GM21717 (cell line): ENCODE data around the gene B4GALNT3.

Experiments
- ATAC-seq: cut with Tn5 transposase; IDR thresholded peaks from one replicate; pipeline ENCODE4 v1.9.1; 2021; ENCODE audit warnings: mild to moderate bottlenecking, moderate library complexity; ENCODE audit not compliant: unreplicated experiment

The B4GALNT3 gene

DNA sequence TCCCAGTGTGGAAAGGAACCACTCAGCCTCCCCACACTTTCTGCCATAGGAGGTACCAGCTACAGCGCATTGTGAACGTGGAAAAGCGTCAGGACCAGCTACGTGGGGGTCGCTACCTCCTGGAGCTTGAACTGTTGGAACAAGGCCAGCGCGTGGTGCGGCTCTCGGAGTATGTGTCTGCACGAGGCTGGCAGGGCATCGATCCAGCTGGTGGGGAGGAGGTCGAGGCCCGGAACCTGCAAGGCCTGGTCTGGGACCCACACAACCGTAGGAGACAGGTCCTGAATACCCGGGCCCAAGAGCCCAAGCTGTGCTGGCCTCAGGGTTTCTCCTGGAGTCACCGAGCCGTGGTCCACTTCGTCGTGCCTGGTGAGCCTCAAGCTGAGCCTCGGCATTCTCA, 96.8 kb downstream of the B4GALNT3 start:
- no peak for ATAC-seq

DNA sequence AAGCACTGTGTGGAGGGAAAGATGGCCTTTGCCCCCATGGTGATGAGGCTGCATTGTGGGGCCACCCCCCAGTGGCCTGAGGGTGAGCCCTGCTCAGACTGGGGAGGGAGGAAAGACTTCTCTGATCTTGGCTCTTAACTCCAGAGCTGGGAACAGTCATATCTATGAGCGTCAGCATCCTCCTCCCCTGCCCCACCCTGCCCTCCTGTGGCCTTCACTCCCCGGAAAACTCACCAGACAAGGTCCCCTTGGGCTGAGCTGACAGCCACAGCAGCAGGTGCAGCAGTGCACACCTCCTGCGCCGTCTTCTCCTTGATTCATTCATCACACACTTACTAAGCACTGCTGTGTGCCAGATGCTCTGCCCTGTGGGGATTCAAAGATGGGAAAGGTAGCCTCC, 98.8 kb downstream of the B4GALNT3 start:
- ATAC-seq: no peak

DNA sequence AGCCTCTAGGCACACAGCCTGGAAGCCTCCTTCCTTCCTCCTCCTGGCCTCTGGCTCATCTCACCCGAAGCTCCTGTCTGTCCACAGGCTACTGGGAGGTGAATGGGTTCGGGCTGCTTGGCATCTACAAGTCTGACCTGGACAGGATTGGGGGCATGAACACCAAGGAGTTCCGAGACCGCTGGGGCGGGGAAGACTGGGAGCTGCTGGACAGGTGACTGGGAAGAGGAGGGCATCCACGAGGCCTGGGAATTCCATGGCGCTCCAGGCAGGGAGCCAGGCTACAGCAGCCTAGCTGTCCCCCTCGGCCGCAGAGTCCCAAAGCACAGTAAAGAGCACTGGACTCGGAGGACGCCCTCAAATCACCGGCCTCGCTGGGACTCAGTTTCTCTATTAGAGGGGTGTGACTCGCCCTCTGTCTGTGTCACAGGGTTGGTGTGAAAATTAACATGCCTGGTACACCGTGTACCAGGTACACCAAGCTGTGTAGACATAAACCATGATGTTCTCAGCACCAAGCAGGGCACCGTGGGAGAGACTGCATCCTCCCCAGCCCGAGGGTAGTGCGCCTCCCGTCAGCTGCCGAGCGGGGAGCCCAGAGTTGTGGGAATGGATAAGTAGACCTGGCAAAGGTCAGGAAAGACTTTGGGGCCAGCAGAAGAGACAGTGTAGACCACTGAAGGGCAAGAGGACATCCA, 99.6 kb downstream of the B4GALNT3 start:
- no peak for ATAC-seq

DNA sequence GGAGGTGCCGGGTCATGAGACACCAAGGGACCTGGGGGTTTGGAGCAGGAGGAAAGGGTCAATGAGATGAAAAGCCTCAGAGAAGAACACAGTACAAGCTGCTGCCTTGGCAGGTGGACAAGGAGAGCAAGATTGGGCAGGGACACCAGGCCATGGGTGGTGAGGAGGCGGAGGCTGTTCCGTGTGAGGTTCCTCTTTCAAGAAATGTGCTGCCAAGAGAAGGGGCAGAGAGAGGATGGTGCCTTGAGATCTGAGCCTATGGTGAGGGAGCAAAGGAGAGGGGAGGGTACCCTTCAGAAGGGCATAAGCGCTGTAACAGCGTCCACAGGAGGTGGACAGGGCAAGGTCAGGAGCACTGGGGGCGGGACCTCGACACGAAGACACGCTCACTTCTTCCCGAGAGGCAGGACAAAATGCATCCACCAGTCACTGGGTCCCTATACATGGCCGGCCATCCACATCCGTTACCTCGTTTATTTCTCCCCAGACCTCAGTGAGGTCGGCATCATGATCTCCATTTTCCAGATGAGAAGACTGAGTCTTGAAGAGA, 100.2 kb downstream of the B4GALNT3 start:
- no peak for ATAC-seq

DNA sequence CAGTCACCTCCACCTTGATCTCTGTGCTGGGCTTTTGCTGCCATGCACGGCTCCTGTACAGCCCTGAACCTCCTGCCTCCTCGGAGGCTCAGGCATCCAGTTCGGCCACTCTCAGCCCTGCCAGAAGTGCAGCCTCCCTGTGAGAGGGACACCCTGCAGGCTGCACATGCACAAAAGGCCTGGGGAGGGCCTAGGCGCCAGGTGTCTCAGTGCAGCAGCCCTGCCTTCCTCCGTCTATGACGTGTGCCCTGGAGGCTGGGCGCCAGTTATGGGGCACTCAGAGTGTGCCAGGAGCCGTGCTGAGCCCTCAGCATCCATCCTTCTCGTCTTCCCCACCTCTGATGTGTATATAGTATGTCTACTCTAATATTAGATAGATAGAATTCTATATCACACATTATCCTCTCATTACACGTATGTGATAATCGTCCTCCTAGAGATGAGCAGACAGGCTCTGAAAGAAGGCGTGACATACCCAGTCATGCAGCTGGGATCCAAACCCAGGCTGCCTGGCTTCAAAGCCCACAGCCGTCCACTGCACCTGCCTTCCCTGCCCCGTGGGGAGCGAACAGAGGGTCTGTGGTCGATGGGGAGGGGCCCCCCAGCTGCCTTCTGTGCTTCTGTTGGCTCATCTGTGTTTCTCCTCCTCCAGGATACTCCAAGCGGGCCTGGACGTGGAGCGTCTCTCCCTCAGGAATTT, 101.1 kb downstream of the B4GALNT3 start:
- ATAC-seq: no peak

- no peak for ATAC-seq
These were observed 101.6 kb downstream of the B4GALNT3 start for GRCh38 chr12:561391-561705.

GRCh38 chr12:561908-562593, 102.3 kb downstream of the B4GALNT3 start:
- ATAC-seq: no peak

DNA sequence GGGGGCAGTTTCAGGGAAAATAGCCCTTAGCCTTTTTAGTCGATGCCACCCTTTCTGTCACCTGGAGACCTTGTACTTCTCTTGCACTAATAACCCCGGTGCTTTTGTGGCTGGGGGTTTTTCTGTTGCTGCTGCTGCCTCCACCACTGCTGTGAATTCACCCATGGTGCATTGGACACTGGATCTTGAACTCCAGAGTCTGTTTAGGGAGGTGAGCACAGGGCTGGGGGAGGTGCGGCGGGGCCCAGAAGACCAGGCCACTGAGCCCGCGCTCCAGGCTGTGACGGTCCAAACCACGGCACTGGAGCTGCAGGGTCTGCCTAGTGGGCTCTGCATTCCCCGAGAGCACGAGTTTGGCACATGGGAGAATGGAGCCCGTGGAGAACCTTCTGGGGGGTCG, 102.9 kb downstream of the B4GALNT3 start:
- no peak for ATAC-seq

DNA sequence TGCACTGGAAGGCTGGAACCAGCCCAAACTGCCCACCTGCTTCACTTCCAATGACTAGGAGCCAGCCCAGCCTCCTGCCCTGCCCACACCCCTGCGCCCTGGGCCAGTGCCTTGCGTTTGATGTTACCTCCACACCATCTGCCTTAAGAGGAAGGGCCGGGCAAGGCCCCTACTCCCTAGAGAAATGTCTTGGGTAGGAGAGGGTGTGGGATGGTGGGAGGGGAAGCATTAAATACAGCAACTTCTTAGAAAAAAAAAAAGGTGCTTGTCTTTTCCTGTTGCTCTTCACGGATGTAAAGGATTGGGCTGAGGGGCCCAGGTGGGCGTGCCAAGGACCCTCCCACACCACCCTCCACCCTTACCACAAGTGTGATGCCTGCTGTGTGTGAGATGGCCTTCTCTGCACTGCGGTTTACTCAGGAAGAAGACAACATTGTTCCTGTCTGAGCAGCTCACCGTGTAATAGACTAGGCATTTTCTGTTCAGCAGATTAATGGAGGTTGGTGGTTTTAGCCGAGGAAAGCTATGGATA, 103.6 kb downstream of the B4GALNT3 start:
- no peak for ATAC-seq

DNA sequence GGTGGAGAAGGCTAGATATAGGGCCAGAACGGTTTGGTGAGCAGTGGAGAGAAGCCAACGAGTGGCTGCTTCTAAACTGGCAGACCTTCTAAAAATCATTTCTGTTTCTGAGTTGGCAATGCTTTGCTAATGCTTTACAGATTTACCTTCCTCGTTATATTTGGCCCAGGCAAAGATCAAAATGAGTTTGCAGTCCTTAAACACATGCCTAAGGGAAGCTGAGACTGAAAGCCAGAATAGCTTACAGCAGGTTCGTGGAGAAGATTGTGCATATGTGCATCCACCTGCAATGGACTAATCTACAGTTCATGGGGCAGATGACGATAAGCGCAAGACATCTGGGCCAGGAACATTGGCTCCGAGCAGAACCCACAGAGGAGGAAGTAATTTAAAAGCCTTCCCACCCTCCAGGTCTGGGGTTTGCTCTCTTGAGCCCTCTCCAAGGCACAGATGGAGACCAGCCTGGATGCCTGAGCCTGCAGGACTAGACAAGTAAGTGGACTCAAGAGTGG, 104.1 kb downstream of the B4GALNT3 start:
- ATAC-seq: no peak

DNA sequence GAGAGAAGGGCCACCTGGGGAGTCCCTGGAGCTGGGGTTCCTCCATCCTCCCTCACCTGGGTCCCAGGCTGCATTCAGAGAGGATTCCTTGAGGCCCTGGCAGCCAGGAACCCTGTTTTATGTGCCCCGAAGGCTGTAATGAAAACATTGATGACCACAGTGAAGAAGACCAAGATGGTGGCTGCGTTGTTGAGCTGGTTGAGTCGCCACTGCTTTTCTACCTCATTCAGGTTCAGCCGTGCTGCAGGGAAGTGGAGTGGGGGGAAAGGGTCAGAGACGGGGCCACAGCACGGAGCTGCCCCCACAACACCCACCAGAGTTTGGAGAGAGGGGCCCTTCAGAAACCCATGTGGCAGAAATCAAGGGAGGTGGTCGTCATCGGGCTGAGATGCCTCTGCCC, 105.4 kb downstream of the B4GALNT3 start:
- ATAC-seq: no peak

DNA sequence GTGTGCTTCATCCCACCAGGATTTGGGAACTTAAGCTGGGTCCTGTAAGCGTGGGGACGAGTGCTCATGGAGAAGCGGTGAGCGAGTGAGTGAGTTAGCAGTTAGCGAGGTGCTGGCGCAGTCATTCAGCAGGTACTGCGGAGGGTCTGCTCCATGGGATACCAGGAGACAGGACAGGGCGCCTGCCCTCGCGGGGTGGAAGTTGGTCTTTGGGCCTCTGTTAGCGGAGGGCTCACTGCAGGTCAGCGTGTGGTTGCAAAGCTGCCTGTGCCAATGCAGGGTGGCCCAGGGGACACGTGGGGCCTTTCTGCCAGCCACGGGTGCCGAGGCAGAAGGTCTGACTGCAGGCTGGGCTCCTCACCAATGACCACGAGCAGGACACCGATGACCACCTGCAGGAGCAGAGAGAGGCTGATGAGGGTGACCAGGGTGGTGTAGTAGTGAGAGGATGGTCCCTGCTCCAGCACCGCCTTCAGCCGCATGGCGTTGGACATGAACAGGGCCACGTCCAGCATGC, 105.9 kb downstream of the B4GALNT3 start:
- ATAC-seq: no peak

GRCh38 chr12:568486-568885, 108.7 kb downstream of the B4GALNT3 start:
- no peak for ATAC-seq

DNA sequence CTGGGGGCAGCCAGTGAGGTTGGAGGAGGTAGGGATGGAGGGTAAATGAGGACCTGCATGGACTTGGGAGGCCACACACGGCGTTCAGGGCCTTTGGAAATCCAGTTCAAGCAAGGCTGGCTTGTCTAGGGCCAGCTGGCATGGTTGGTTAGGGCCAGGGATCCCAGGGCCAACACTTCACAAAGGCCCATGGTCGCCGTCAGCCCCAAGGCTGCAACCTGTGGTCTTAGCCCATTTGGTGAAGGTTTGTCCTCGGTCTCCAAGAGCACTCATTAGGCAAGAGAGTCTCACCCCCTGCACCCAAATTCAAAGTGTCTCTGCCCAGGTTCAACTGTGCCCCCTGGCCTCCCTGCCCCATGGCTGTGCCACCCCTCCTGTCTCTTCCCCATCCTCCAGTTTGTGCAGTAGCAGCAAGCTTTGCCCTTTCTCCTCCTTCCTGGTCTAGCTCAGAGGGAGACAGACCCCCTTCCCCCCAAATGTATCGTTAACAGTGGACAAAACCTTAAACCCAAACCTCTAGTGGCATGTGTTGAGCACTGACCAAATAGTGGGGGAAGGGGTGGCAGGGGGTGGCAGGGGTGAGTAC, 109.4 kb downstream of the B4GALNT3 start:
- ATAC-seq: no peak

DNA sequence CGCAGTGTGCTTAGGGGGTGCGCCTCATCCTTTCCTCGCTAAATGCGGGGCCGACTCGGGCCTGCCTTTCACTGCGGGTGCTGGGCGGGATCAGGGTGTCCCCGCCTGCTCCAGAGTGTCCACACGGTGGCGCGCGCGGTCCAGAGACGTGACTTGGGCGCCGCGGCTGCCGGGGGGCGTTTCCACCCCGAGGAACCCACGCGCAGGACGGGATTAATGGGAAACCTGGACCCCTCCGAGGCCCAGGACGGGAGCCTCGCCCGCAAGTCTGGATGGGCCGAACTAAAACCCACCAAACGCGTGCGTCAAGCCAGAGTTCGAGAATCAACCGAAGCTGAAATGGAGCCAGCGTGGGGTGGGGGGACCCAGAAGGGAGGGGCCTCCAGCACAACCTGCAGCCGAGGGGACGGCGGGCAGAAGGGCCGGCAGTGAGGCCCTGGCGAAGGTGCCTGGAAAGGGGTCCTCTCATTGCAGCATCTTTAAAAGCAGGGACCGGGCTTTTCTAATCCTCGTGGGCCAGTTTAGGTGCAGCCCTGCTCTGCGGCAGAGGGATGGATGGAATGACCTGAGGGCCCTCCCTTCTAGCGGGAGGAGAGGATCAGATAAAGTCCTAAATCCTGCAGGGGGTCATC, 110.2 kb downstream of the B4GALNT3 start:
- no peak for ATAC-seq

- no peak for ATAC-seq
These were observed 110.7 kb downstream of the B4GALNT3 start for GRCh38 chr12:570435-570920.

DNA sequence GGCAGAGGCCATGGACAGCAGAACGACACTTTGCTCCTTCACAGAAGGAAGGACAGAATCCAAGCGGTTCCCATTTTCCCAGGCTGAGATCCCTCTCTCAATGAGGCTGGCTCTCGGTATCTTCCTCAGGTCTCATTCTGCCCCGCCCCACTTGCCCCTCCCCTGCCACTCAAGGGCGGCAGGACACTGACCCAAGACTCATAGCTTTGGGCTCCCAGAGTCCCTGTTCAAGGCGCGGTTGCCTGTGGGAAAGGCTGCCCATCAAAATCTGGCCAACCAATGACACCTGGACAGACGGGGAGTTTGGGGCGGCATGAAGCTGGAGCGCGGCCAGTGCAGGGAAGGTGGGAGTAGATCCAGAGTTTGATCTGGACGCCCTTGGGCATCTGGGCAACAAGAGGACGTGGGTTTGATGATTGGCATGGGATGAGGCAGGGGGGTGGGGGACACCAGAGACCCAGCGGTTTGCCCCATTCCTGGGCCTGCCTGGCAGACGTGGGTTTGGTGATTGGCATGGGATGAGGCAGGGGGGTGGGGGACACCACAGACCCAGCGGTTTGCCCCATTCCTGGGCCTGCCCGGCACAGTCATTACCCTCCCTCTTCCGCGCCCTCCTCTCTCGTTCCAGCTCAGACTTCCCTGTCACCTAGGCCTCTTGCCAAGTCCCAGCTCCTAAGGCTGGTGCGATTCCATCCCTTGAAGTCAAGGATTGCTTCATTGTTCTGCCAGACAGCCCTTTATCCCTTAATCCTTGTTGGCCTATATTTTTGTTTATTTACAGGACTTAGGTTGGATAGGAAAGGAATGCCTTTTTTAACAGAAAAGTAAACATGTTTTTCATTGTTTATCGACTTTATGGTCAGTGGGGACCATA, 111.4 kb downstream of the B4GALNT3 start:
- ATAC-seq: no peak

- ATAC-seq: no peak
These were observed 112.2 kb downstream of the B4GALNT3 start for GRCh38 chr12:571795-572531.

DNA sequence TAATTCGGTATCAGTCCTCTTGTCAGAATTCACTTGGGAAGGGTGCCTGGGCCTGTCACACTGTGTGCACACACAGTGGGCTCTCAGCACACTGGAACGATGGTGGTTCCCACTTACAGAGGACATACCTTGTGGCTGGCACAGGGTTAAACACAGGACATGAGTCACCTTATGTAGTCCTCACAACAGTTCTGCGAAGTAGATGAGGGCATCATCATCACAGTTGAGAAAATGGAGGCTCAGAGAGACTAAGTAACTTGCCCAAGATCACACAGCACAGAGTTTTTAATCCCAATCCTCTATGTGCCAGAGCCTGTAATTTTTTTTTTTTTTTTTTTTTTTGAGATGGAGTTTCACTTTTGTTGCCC, 112.8 kb downstream of the B4GALNT3 start:
- ATAC-seq: no peak
